SK-N-SH (cell line): ENCODE results near the gene ANKRD37. TPM values are rescaled to one million over a fixed set of nuclear protein-coding genes. Genes with fewer than 3 reads are reported as not detected.

Source experiments
- CTCF ChIA-PET: fragments of 300-600, 350-600 bp; formaldehyde crosslinking; extraction: SDS; loops from one replicate; lab custom pipeline; 2021; lab: Yijun Ruan, JAX
- POLR2A ChIA-PET: fragments of 350-600 bp; sonication (Branson Sonifier 250); formaldehyde crosslinking; extraction: SDS; loops from one replicate; lab custom pipeline; 2020; ENCODE audit warnings: antibody characterized with exemption, inconsistent platforms; lab: Yijun Ruan, JAX
- DNase-seq: peaks from one replicate; pipeline ENCODE4 v3.0.0; 2012
- H2AFZ ChIP-seq: fragments of 200-600 bp; sonication (generic); 2 replicates; pipeline ENCODE4 v1.8.1; 2016; ENCODE audit warnings: antibody characterized with exemption, mild to moderate bottlenecking, low read depth
- H3F3A ChIP-seq: fragments of 200-600 bp; sonication (generic); replicated peaks from 2 replicates; pipeline ENCODE3; 2016; ENCODE audit warnings: antibody characterized with exemption, mild to moderate bottlenecking; ENCODE audit not compliant: insufficient read depth
- H3K27ac ChIP-seq, 2 experiments: fragments of 200-500 bp in 1 of 2; fragments of 200-600 bp in 1 of 2; sonication (Bioruptor generic) in 1 of 2; sonication (generic), shearing (Covaris generic) in 1 of 2; 2 replicates each; pipeline versions ENCODE4 v1.5.1 to v1.6.1; 2014 to 2016; ENCODE audit warnings: low read depth in 2 of 2, inconsistent platforms in 1 of 2, low read length in 1 of 2, mild to moderate bottlenecking in 1 of 2, mixed read lengths in 1 of 2
- H3K27me3 ChIP-seq: fragments of 200-600 bp; sonication (generic), shearing (Covaris generic); 2 replicates; pipeline ENCODE4 v1.6.1; 2016; ENCODE audit warnings: mixed run types; ENCODE audit not compliant: insufficient read depth
- H3K36me3 ChIP-seq, 2 experiments: fragments of 200-500 bp in 1 of 2; fragments of 200-600 bp in 1 of 2; sonication (Bioruptor generic) in 1 of 2; sonication (generic) in 1 of 2; replicated peaks in 1 of 2; 2 replicates each; pipeline versions ENCODE3 to v1.5.1; 2014 to 2016; ENCODE audit warnings: low read length in 1 of 2, mild to moderate bottlenecking in 1 of 2; ENCODE audit not compliant: insufficient read depth in 2 of 2, control insufficient read depth in 1 of 2
- H3K4me1 ChIP-seq, 2 experiments: fragments of 200-500 bp in 1 of 2; fragments of 200-600 bp in 1 of 2; sonication (Bioruptor generic) in 1 of 2; sonication (generic), shearing (Covaris generic) in 1 of 2; 2 replicates each; pipeline versions ENCODE4 v1.5.1 to v1.6.1; 2014 to 2016; ENCODE audit warnings: low read depth in 1 of 2, low read length in 1 of 2, mixed run types in 1 of 2; ENCODE audit not compliant: insufficient read depth in 2 of 2, control insufficient read depth in 1 of 2
- H3K4me2 ChIP-seq: fragments of 200-600 bp; sonication (generic), shearing (Covaris generic); 2 replicates; pipeline ENCODE4 v1.6.1; 2017; ENCODE audit warnings: mixed run types
- H3K4me3 ChIP-seq, 2 experiments: fragments of 200-500 bp in 1 of 2; fragments of 200-600 bp in 1 of 2; sonication (Bioruptor generic) in 1 of 2; sonication (generic), shearing (Covaris generic) in 1 of 2; 2 replicates each; pipeline versions ENCODE4 v1.5.1 to v1.8.1; 2014 to 2016; ENCODE audit warnings: low read depth in 2 of 2, inconsistent platforms in 1 of 2, low read length in 1 of 2, mild to moderate bottlenecking in 1 of 2, mixed read lengths in 1 of 2, moderate library complexity in 1 of 2
- H3K79me2 ChIP-seq: fragments of 200-600 bp; sonication (generic); 2 replicates; pipeline ENCODE4 v1.8.1; 2017; ENCODE audit warnings: mild to moderate bottlenecking; ENCODE audit not compliant: insufficient read depth
- H3K9ac ChIP-seq: fragments of 200-600 bp; sonication (generic); 2 replicates; pipeline ENCODE4 v1.6.1; 2017; ENCODE audit warnings: mixed run types
- H3K9me2 ChIP-seq: fragments of 200-600 bp; sonication (generic); 2 replicates; pipeline ENCODE4 v1.6.1; 2017; ENCODE audit warnings: mixed run types
- H3K9me3 ChIP-seq: fragments of 200-600 bp; sonication (generic); 2 replicates; pipeline ENCODE4 v1.6.1; 2017; ENCODE audit warnings: mixed run types, mild to moderate bottlenecking, moderate library complexity
- H4K20me1 ChIP-seq: fragments of 200-600 bp; sonication (generic); 2 replicates; pipeline ENCODE4 v1.6.1; 2017; ENCODE audit warnings: mild to moderate bottlenecking, mixed run types; ENCODE audit not compliant: insufficient read depth
- ELF1 ChIP-seq: IDR thresholded peaks from 2 replicates; pipeline ENCODE4 v1.4.0; 2012
- EP300 ChIP-seq, 2 experiments: IDR thresholded peaks; 2 replicates each; pipeline versions ENCODE4 v1.4.0 to v1.6.1; 2012; ENCODE audit warnings: borderline replicate concordance in 1 of 2, low read depth in 1 of 2, low read length in 1 of 2
- EZH2phosphoT487 ChIP-seq: fragments of 200-600 bp; sonication (generic); IDR thresholded peaks from 2 replicates; pipeline ENCODE4 v1.6.1; 2017; ENCODE audit warnings: low read depth, mixed run types, mild to moderate bottlenecking, antibody characterized with exemption, moderate library complexity, borderline replicate concordance
- FOSL2 ChIP-seq: IDR thresholded peaks from 2 replicates; pipeline ENCODE4 v1.4.0; 2012; ENCODE audit warnings: low read depth, mild to moderate bottlenecking, moderate library complexity, borderline replicate concordance
- FOXM1 ChIP-seq: IDR thresholded peaks from 2 replicates; pipeline ENCODE4 v1.4.0; 2012; ENCODE audit warnings: low read depth, mild to moderate bottlenecking
- GABPA ChIP-seq: IDR thresholded peaks from 2 replicates; pipeline ENCODE4 v1.4.0; 2012; ENCODE audit warnings: low read depth, mild to moderate bottlenecking
- IRF3 ChIP-seq: fragments of 150-350 bp; IDR thresholded peaks from 2 replicates; pipeline ENCODE4 v1.6.1; 2016; ENCODE audit warnings: mild to moderate bottlenecking, low read depth, low read length
- MAX ChIP-seq: IDR thresholded peaks from 2 replicates; pipeline ENCODE4 v1.4.0; 2012; ENCODE audit warnings: low read depth
- MEF2A ChIP-seq: IDR thresholded peaks from 2 replicates; pipeline ENCODE4 v1.4.0; 2012; ENCODE audit warnings: low read depth, borderline replicate concordance
- MXI1 ChIP-seq: IDR thresholded peaks from 2 replicates; pipeline ENCODE4 v1.6.1; 2012; ENCODE audit warnings: mild to moderate bottlenecking, low read depth, low read length, improper control_type of control experiment
- NFIC ChIP-seq: IDR thresholded peaks from 2 replicates; pipeline ENCODE4 v1.4.0; 2012; ENCODE audit warnings: borderline replicate concordance
- SMC3 ChIP-seq: IDR thresholded peaks from 2 replicates; pipeline ENCODE4 v1.6.1; 2012; ENCODE audit warnings: low read depth, low read length, improper control_type of control experiment
- TCF12 ChIP-seq: IDR thresholded peaks from 2 replicates; pipeline ENCODE4 v1.4.0; 2012
- USF2 ChIP-seq: fragments of 150-350 bp; IDR thresholded peaks from 2 replicates; pipeline ENCODE4 v1.6.1; 2017; ENCODE audit warnings: antibody characterized with exemption, low read length, low read depth, borderline replicate concordance
- YY1 ChIP-seq: IDR thresholded peaks from 2 replicates; pipeline ENCODE4 v1.4.0; 2012; ENCODE audit warnings: low read depth, mild to moderate bottlenecking
- ZBTB33 ChIP-seq: IDR thresholded peaks from 2 replicates; pipeline ENCODE4 v1.4.0; 2012; ENCODE audit warnings: low read depth, borderline replicate concordance
- WGBS: methylation state at CpG from one replicate; pipeline ENCODE4 v1.1.6; 2017; ENCODE audit warnings: low lambda C conversion rate; 5-methylcytosine and 5-hydroxymethylcytosine counted together
- polyA plus RNA-seq, 3 experiments: library from polyadenylated mRNA; depleted of rRNA; stranded (reverse); fragments of >200 nt; gene quantifications; 2 replicates each; pipeline ENCODE4 v1.2.3, GENCODE V29; 2012
- TF ChIP-seq, protein P1 (sequence below): IDR thresholded peaks from 2 replicates; pipeline ENCODE4; 2012

The ANKRD37 gene
- polyA plus RNA-seq, 1 of the 3 experiments (the other 2 are of a cell fraction) = 10.1 TPM

- TF ChIP-seq FOSL2 = 0 out of 2 replicates have a peak, but pooled peaks have one; percentile 1
- peak; percentile 98 for TF ChIP-seq MXI1
- no peak for TF ChIP-seq NFIC
- TF ChIP-seq SMC3 = no peak
- TF ChIP-seq YY1 = peak; percentile 87
- TF ChIP-seq MAX = peak; percentile 95
- TF ChIP-seq MEF2A = no peak; the same call in 1 of the 2 replicates
- TF ChIP-seq, all 33 proteins: peak for 17
Observed at GRCh38 chr4:185395956-185396723, 501 bp upstream of the ANKRD37 start (continued).

- no peaks in the 10 kb centered on the region for H3K9me3 ChIP-seq
- no peaks in the 10 kb centered on the region for H3K27me3 ChIP-seq
- WGBS = 81% methylated on average over 2 of the region's 2 CpGs
- H2AFZ ChIP-seq = no peak overlapping the region
- no peak overlapping the region for H3K9ac ChIP-seq
- peaks cover 6 to 8% of the 10 kb centered on the region in 2 experiments; a peak in 3 of 4 replicates for H3K4me1 ChIP-seq
- H3F3A ChIP-seq = peaks cover 19% of the 10 kb centered on the region
- H4K20me1 ChIP-seq = no peaks in the 10 kb centered on the region
- ChIA-PET CTCF (interaction anchor here (1.0 to 1.6 kb wide), 4 partner anchors 27 to 623 kb away, joined by 3 to 5 read pairs (median 4); partner anchors contain the start of gene UFSP2), POLR2A (no interaction called here)
- H3K79me2 ChIP-seq = 0 out of 2 replicates have a peak, but pooled peaks cover 5% of the 10 kb centered on the region
- TF ChIP-seq TCF12 = no peak
- TF ChIP-seq, protein P1, sequence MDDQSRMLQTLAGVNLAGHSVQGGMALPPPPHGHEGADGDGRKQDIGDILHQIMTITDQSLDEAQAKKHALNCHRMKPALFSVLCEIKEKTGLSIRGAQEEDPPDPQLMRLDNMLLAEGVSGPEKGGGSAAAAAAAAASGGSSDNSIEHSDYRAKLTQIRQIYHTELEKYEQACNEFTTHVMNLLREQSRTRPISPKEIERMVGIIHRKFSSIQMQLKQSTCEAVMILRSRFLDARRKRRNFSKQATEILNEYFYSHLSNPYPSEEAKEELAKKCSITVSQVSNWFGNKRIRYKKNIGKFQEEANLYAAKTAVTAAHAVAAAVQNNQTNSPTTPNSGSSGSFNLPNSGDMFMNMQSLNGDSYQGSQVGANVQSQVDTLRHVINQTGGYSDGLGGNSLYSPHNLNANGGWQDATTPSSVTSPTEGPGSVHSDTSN = no peak
- TF ChIP-seq IRF3 = no peak
- TF ChIP-seq ZBTB33 = no peak
- TF ChIP-seq ELF1 = no peak
- TF ChIP-seq EZH2phosphoT487 = no peak
- TF ChIP-seq MXI1 = no peak
- no peak for TF ChIP-seq GABPA
- no peak for TF ChIP-seq EP300 (IDR thresholded peaks at IDR 0.05; ENCODE audit: borderline replicate concordance in 1 of 2, low read depth in 1 of 2, low read length in 1 of 2)
- no peak for TF ChIP-seq USF2
- no peak for TF ChIP-seq NFIC
- TF ChIP-seq YY1 = no peak
- TF ChIP-seq FOXM1 = no peak
- H3K27ac ChIP-seq = no peak overlapping the region
- no peak for DNase-seq
- H3K4me2 ChIP-seq = no peak overlapping the region; the same call in 1 of the 2 replicates
- H3K4me3 ChIP-seq = no peak overlapping the region
- H3K36me3 ChIP-seq = peaks cover 42 to 48% of the 10 kb centered on the region in 2 experiments
- no peaks in the 10 kb centered on the region for H3K9me2 ChIP-seq
Observed at GRCh38 chr4:185398618-185399017, 2.0 kb downstream of the ANKRD37 start.
